OCI-LY1 (cell line): Measurements from ENCODE around the gene LTBP3.

ENCODE experiments used
- H2AFZ ChIP-seq: fragments of 200-600 bp; sonication (generic), shearing (Covaris generic); 2 replicates; pipeline ENCODE4 v1.6.0; 2014; ENCODE audit warnings: antibody characterized with exemption, mild to moderate bottlenecking, low read length
- H3F3A ChIP-seq: fragments of 200-600 bp; sonication (generic), shearing (Covaris generic); 2 replicates; pipeline ENCODE4 v1.6.0; 2014; ENCODE audit warnings: mild to moderate bottlenecking, antibody characterized with exemption, low read length, moderate library complexity; ENCODE audit not compliant: insufficient read depth
- H3K27ac ChIP-seq: fragments of 200-600 bp; sonication (generic); 2 replicates; pipeline ENCODE4 v1.5.1; 2014; ENCODE audit warnings: low read length, mixed run types, mild to moderate bottlenecking, low read depth; ENCODE audit not compliant: poor library complexity, severe bottlenecking
- H3K27me3 ChIP-seq: fragments of 200-600 bp; sonication (generic); 2 replicates; pipeline ENCODE4 v1.6.0; 2014; ENCODE audit warnings: antibody characterized with exemption, mild to moderate bottlenecking, low read length, moderate library complexity; ENCODE audit not compliant: insufficient read depth
- H3K36me3 ChIP-seq: fragments of 200-600 bp; sonication (generic); 2 replicates; pipeline ENCODE4 v1.6.1; 2014; ENCODE audit warnings: mild to moderate bottlenecking, antibody characterized with exemption, low read length, moderate library complexity, mixed read lengths; ENCODE audit not compliant: insufficient read depth
- H3K4me1 ChIP-seq: fragments of 200-600 bp; sonication (generic); 2 replicates; pipeline ENCODE4 v1.5.1; 2014; ENCODE audit warnings: mild to moderate bottlenecking, low read length, moderate library complexity; ENCODE audit not compliant: insufficient read depth, severe bottlenecking
- H3K4me2 ChIP-seq: fragments of 200-600 bp; sonication (generic), shearing (Covaris generic); 2 replicates; pipeline ENCODE4 v1.6.1; 2014; ENCODE audit warnings: low read length
- H3K4me3 ChIP-seq: fragments of 200-600 bp; sonication (generic); 2 replicates; pipeline ENCODE4 v1.5.1; 2014; ENCODE audit warnings: low read length, low read depth, mild to moderate bottlenecking, mixed read lengths; ENCODE audit not compliant: poor library complexity, severe bottlenecking
- H3K79me2 ChIP-seq: fragments of 200-600 bp; shearing (Covaris generic); 2 replicates; pipeline ENCODE4 v1.6.1; 2016; ENCODE audit warnings: mixed run types, low read length, mixed read lengths; ENCODE audit not compliant: insufficient read depth
- H3K9ac ChIP-seq: fragments of 200-600 bp; sonication (generic), shearing (Covaris generic); 2 replicates; pipeline ENCODE4 v1.6.1; 2014; ENCODE audit warnings: mild to moderate bottlenecking, low read length, mixed read lengths
- H3K9me2 ChIP-seq: fragments of 200-600 bp; sonication (generic), shearing (Covaris generic); 2 replicates; pipeline ENCODE4 v1.6.1; 2014; ENCODE audit warnings: low read depth, mild to moderate bottlenecking, low read length, mixed read lengths
- H3K9me3 ChIP-seq: fragments of 200-600 bp; shearing (Covaris generic); 2 replicates; pipeline ENCODE4 v1.6.1; 2014; ENCODE audit warnings: low read length, mixed read lengths
- H4K20me1 ChIP-seq: fragments of 200-600 bp; sonication (generic), shearing (Covaris generic); 2 replicates; pipeline ENCODE4 v1.6.0; 2016; ENCODE audit warnings: mild to moderate bottlenecking, low read length; ENCODE audit not compliant: insufficient read depth
- EZH2 ChIP-seq: fragments of 200-600 bp; sonication (generic), shearing (Covaris generic); IDR thresholded peaks from 2 replicates; pipeline ENCODE4 v1.8.0; 2017; ENCODE audit warnings: borderline replicate concordance, mixed run types, mild to moderate bottlenecking, antibody characterized with exemption, low read length, moderate library complexity, mixed read lengths
- TF ChIP-seq, protein P1 (sequence below): fragments of 200-600 bp; sonication (generic), shearing (Covaris generic); IDR thresholded peaks from 2 replicates; pipeline ENCODE4 v1.5.1; 2017; ENCODE audit warnings: mild to moderate bottlenecking, antibody characterized with exemption, low read length, moderate library complexity, mixed read lengths

Gene LTBP3

DNA sequence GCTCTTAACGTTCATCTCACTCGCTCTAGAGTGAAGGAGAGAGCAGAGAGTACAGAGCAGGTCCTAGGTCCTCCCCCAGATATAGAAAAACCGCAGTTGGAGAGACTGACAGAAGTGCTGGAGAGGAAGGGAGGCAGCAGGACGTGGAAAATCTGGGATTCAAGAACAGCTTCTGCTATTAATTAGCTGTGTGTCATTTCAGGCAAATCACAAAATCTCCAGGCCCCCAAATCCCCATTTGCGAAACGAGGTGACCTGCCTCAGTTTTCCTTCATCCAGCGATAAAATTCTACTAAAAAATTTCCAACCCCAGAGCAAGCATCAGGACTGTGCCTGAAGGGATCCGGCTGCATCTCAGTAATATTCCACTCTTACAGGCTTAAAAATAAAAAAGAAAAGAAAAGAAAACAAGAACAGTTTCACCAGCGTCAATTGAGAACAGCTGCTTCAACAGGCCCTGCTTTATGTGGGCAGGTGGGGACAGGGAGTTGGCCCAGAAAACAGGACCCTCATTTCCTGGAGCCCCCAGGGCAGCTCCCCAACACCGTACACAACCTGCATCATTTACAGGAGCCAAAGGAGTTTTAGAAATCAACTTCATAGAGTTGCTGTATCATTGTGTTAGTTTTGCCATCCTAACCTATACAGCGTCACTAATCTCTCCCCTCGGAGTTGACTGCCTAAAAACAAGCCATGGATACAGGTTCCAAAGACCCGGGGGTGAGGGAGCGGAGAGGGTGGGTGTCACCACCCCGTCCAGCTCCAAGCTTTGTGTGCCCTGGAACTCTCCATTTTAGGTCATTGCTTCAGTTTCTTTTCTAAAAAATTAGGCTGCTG, 61.6 kb downstream of the LTBP3 start:
- H3K27me3 ChIP-seq = no peaks in the 10 kb centered on the region
- TF ChIP-seq, protein P1, sequence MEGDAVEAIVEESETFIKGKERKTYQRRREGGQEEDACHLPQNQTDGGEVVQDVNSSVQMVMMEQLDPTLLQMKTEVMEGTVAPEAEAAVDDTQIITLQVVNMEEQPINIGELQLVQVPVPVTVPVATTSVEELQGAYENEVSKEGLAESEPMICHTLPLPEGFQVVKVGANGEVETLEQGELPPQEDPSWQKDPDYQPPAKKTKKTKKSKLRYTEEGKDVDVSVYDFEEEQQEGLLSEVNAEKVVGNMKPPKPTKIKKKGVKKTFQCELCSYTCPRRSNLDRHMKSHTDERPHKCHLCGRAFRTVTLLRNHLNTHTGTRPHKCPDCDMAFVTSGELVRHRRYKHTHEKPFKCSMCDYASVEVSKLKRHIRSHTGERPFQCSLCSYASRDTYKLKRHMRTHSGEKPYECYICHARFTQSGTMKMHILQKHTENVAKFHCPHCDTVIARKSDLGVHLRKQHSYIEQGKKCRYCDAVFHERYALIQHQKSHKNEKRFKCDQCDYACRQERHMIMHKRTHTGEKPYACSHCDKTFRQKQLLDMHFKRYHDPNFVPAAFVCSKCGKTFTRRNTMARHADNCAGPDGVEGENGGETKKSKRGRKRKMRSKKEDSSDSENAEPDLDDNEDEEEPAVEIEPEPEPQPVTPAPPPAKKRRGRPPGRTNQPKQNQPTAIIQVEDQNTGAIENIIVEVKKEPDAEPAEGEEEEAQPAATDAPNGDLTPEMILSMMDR = no peak
- TF ChIP-seq EZH2 = no peak
- peak overlapping the region; percentile 99 for H3K27ac ChIP-seq
- peaks cover 64% of the 10 kb centered on the region for H3K4me1 ChIP-seq
- no peaks in the 10 kb centered on the region for H4K20me1 ChIP-seq
- H3K79me2 ChIP-seq = peaks cover 26% of the 10 kb centered on the region
- peak overlapping the region; percentile 38; the same call in 1 of the 2 replicates for H2AFZ ChIP-seq
- peak overlapping the region; percentile 73 for H3K4me2 ChIP-seq
- peaks cover 24% of the 10 kb centered on the region; the same call in 1 of the 2 replicates for H3F3A ChIP-seq
- H3K9ac ChIP-seq = peak overlapping the region; percentile 87
- peaks cover 25% of the 10 kb centered on the region for H3K36me3 ChIP-seq
- H3K4me3 ChIP-seq = peak overlapping the region; percentile 46
- no peaks in the 10 kb centered on the region for H3K9me3 ChIP-seq
- no peaks in the 10 kb centered on the region for H3K9me2 ChIP-seq

DNA sequence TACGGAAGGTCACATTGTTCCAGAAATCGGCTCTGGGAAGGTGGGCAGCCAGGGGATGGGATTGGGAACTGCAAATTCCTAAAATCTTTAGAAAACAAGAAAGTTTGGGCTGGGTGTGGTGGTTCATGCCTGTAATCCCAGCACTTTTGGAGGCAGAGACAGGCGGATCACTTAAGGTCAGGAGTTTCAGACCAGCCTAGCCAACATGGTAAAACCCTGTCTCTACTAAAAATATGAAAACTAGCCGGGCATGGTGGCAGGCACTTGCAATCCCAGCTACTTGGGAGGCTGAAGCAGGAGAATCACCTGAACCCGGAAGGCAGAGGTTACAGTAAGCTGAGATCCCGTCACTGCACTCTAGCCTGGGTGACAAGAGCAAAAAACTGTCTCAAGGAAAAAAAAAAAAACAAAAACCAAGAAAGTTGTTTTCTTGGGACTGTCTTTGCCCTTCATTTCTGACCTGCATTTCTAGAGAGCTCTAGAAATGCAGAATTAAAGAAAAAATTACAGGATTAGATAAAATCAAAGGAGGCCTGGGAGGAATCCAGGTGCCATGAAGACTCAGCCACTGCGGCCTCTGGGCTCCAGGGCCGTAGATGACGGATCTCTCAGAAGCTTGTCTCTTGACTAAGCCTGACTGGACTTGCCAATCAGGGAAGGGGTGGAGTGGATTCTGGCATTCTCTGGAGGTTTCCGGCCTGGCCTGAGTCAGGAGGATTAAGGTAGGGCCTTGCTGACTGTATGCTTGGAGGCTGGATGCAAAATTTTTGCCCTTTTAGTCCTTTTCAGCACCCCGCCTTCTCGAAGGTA, 64.6 kb downstream of the LTBP3 start:
- peaks cover 90% of the 10 kb centered on the region for H3K4me1 ChIP-seq
- H3K27me3 ChIP-seq = no peaks in the 10 kb centered on the region
- no peaks in the 10 kb centered on the region for H3K9me2 ChIP-seq
- H3K79me2 ChIP-seq = no peaks in the 10 kb centered on the region
- H3K4me2 ChIP-seq = peak overlapping the region; percentile 22; the same call in 1 of the 2 replicates
- TF ChIP-seq, protein P1 = no peak
- TF ChIP-seq EZH2 = no peak
- H3F3A ChIP-seq = no peaks in the 10 kb centered on the region; the same call in 1 of the 2 replicates
- no peaks in the 10 kb centered on the region for H4K20me1 ChIP-seq
- peak overlapping the region; percentile 26; the same call in 1 of the 2 replicates for H2AFZ ChIP-seq
- H3K9me3 ChIP-seq = no peaks in the 10 kb centered on the region
- H3K4me3 ChIP-seq = no peak overlapping the region
- H3K36me3 ChIP-seq = no peaks in the 10 kb centered on the region
- H3K27ac ChIP-seq = peak overlapping the region; percentile 83
- H3K9ac ChIP-seq = peak overlapping the region; percentile 48

DNA sequence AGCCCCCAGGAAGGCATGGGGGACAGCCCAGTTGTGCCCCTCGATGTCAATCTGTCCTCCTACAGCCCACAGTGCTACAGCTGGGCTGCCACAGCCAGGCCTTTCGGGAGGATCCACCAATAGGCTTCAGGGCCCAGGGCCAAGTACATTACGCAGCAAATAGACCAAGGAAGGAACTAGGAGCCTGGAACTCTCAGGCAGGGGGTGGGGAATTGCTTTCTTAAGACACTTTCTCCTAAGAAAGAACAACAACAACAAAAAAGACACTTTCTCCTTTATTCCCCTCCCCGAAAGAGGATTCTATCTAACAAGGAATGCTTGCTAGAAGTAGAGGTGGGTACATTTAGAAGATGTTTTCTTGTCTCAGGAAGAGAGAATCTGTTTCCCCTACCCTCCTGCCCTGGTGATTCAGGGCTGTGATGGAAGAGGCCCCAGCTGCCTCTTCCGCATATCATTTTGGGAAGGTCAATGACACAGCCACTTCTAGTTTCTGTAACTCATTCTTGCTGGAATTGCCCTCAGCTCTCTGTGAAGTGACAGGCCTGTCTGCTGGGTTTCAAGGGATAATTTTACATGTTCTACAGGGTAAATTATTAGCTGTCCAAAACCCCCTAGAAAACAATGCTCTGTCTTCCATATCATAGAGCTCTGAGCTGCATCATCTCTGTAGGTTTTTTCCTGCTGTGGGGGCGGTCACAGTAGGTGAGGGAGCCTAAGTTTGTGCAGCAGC, 65.4 kb downstream of the LTBP3 start:
- no peak for TF ChIP-seq EZH2
- TF ChIP-seq, protein P1 = no peak
- no peaks in the 10 kb centered on the region for H3K79me2 ChIP-seq
- H3K9me2 ChIP-seq = no peaks in the 10 kb centered on the region
- peak overlapping the region; percentile 26; the same call in 1 of the 2 replicates for H2AFZ ChIP-seq
- H3K4me1 ChIP-seq = peaks cover 90% of the 10 kb centered on the region
- H4K20me1 ChIP-seq = no peaks in the 10 kb centered on the region
- H3F3A ChIP-seq = no peaks in the 10 kb centered on the region; the same call in 1 of the 2 replicates
- no peaks in the 10 kb centered on the region for H3K9me3 ChIP-seq
- no peak overlapping the region for H3K4me3 ChIP-seq
- H3K9ac ChIP-seq = peak overlapping the region; percentile 48
- peak overlapping the region; percentile 23; the same call in 1 of the 2 replicates for H3K4me2 ChIP-seq
- peak overlapping the region; percentile 83 for H3K27ac ChIP-seq
- H3K27me3 ChIP-seq = no peaks in the 10 kb centered on the region
- no peaks in the 10 kb centered on the region for H3K36me3 ChIP-seq
